GM19025 (cell line): ENCODE data around the gene NKAIN4.

ENCODE experiments used
- ATAC-seq: cut with Tn5 transposase; IDR thresholded peaks from one replicate; pipeline ENCODE4 v1.9.1; 2021; ENCODE audit warnings: mild to moderate bottlenecking, low read depth, moderate library complexity; ENCODE audit not compliant: unreplicated experiment

NKAIN4 gene

DNA sequence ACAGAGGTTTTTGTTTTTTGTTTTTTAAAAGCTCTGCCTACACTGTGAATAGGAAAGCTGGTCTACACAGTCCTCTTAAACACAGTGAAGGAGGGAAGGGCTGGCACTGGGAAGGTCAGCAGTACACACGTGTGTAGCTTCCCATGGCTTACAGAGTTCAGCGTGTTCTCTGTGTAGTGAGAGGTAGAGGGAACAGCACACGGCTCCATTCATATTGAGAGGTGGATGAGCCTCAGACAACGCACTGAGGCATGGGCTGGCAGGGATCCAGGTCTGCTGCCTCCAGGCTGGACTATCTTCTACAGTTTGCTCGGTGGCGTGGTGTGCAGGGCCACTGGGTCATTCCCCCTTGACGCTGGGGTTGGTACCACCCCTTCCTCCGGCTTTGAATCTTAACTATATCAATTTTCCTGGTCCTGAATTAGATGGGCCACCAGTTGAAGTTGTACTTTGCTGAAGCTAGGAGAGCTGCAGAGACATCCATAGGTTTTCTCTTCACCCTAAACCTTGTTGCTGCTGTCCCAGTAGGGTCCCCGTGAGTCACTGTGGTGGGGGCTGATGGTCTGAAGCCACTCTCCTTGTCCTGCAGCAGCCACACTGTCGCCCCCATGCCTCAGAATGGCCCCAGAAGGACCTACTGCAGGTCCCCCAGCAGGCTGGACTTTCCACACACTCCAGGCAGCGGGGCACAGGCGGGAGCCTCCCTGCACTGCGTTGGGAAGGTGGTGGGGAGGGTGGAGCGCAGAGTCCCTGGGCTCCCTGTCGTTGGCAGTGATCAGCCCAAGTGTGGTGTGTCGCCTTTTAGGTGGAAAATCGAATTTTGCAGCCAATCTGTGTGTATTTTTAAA, 20.3 kb upstream of the NKAIN4 start:
- no peak for ATAC-seq

DNA sequence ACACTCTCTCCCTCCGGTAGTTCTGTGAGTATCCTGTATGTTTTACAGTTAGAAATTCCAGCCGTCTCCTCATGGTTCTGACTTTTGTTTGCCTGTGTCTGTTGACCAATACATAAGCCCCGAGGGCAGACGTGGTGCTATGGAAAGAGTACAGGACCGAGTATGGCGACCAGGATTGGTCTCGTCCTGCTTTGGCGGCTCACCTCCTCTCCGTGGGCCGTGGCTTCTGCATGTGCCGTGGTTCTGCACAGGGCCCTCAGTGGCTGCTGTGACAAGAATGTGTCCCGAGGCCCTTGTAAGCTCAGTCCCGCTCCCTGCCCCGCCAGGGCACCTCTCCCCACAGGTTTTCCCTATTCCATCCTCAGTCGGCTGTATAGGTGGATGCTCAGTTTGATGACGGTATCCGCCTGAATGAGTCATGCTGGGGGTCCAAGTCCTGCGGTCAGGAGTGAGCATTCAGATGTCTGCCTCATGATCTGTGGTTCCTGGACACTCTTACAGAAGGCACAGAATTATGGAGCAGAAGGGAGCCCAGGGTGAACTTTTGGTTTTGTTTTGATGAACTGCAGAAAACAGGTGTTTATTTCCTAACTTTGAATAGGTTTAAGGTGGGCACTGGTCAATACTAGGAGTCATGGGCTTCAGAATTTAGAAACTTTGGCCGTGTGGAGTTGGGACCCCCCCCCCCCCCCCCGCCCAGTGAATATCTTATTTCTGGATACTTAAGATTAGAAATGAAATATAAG, 19.5 kb upstream of the NKAIN4 start:
- no peak for ATAC-seq

GRCh38 chr20:63273059-63273579, 18.9 kb upstream of the NKAIN4 start:
- ATAC-seq = no peak

DNA sequence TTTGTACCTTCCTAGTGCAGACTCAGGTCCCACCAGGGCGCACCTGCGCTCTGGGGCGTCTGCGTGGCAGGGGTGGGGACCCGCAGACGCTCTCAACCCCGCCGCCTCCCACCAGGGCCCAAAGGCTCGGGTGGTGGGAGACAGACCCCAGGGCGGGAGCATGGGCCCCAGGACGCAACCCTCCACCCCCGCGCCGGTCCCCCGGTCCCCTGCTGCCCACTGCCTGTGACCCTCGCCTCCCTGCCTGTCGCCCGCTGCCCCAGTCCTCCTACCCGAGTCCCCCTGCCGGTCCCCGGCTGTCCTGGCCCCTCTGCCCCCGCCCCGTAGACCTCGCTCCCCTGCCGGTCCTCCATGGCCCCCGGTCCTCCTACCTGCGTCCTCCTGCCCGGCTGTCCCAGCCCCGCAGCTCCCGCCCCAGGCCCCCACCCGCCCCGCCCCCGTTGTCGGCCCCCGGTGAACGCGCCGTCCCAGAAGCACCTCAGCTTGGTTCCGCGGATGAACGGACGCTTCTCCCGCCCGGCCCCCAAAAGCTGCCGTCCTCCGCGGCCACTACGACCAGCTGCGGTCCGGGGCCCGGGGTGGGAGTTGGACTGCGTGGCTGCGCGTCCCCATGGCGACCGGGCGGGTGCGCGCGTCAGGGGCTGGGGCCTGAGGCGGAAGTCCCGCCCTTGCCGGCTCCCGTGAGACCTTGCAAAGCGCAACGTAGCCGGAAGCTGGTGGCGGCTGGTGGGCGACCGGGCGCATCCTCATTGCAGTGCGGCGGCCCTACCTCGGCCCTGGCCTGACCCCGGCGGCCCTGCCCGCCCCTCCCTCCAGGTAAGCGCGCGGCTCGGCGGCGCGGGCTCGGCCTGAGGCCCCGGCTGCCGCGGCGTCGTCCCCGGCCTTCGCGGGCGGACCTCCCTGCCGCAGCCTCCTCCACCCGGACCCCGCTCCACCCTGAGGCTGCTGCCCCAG, 18.1 kb upstream of the NKAIN4 start, which contains the start of gene ARFGAP1:
Gene ARFGAP1, plus strand, starts transcription at position 709 of the 954 bp plus-strand sequence. CDS start 2,768 bp downstream, outside the sequence.
- ATAC-seq = peak; percentile 84

DNA sequence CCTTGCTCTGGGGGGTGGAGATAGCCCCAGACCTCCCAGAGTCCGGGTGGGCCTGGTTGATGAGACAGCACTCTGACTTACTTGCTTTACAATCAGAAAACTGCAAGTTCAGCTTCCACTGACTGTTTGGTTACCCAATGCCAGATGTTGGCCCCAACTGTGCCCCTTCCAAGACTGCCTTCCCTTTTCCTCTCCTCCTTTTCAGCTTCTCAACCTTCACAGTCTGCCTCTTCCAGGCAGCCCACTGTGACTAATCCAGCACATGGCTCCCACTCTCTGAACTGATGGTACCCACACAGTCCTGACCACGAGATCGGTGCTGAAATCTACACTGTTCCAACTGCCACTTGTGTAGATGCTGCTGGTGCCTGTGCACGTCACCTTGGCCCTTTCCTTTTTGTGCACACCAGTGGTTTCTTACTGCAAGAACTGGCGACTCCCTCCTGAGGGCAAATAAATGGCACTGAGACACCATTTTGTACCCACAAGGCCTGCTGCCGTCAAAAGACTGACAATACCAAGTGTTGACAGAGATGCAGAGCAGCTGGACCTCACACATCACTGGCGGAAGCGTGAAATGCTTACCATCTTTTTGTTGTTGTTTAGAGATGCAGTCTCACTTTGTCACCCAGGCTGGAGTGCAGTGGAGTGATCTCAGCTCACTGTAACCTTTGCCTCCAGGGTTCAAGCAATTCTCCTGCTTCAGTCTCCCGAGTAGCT, 16.5 kb upstream of the NKAIN4 start:
- no peak for ATAC-seq

DNA sequence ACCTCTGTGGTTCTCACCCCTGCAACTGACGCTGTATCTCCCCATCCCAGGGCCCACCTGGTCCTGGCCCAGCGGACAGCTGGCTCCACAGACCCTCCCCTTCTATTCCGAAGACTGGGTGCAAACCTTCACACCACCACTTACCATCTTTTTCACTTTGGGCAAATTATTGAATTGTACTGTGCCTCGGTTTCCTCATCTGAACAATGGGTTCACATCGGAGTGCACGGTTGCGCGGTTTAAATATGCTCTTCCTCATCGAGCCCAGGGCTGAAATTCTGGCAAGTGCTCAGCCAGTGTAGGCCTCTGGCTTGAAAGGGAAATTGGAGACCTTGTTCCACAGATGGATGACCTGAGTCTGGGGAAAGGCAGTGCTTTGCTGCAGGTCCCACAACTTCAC, 15.5 kb upstream of the NKAIN4 start:
- no peak for ATAC-seq

GRCh38 chr20:63268671-63269439, 14.6 kb upstream of the NKAIN4 start:
- no peak for ATAC-seq

DNA sequence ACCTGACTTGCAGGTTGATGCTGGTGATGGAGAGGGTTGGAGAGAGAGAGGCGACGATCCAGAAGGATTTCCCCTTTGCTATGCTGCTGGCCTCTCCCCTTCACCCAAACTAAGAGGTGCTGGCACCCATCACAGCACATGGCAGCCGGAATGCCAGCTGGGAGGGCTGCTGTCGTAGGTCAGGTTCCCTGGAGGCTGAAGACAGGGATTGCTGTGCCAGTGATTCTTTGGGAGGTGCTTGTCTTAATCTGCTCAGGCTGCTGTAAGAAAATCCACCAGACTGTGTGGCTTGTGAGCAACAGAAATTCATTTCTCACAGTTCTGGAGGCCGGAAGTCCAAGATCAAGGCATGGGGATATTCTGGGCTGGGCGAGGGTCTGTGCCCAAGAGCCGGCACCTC, 14.0 kb upstream of the NKAIN4 start:
- ATAC-seq = no peak

GRCh38 chr20:63267691-63268090, 13.4 kb upstream of the NKAIN4 start:
- no peak for ATAC-seq

DNA sequence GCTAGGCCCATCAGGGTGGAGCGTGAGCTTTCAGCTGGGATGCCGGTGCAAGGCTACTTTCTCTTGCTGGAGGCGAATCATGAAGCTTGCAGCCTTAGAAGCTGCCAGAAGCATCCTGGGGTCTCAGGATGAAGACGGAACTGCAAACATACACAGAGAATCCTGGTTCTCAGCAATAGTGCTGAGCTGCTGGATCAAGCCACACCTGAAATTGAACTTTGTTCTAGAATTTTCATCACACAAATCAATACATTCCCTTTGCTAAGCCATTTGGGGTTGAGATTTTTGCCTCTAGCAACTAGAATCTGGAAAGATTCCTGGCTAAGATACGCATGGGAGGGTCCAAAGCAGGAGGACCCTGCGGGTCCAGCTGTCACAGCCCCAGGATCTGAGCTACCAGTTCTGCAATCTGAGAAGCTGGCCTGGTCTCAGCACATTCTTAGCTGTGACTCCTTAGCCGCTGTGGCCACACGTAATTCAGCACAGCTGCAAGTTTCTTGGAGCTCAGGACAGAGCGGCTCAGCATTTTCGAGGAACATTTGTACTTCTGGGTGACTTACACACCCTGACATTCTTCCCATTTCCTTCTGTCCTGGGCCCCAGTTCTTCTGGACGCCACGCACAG, 11.7 kb upstream of the NKAIN4 start:
- ATAC-seq = no peak

DNA sequence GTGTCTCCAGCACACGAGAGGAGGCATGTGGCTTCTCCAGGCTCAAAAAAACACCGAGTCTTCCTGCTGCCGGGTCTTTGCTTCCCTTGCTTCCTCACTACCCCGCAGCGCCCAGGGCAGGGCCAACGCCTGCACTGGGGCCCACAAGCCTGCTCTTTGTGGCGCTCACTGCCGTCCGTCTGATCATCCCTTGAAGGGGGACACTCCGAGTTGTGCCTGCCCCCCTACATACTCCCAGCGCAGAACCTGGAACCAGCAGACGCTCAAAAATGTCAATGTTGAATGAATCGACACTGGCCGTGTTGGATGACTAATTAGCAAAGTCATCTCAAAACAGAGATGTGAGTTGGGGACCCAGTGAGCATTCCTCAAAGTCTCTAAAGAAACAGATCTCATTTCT, 10.3 kb upstream of the NKAIN4 start:
- ATAC-seq = no peak

DNA sequence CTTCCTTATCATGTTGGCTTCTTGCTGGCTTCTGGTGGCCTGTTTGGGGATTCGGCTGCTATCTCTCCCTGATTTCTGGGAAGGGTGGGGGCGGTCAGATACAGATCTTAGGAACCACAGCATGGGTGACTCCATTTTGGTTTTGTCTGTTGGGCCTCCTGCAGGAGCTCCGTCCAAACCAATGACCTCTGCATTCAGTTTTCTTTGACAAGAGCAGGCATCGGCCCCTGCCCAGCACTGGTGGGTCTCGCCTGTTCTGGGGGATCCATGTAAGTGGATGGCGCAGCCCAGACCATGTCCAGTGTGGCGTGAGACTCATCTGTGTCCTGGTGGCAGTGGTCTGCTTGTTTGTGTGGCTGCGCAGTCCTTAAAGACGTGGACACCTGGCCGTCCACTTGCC, 9.7 kb upstream of the NKAIN4 start:
- no peak for ATAC-seq

GRCh38 chr20:63262836-63263235, 8.6 kb upstream of the NKAIN4 start:
- no peak for ATAC-seq

DNA sequence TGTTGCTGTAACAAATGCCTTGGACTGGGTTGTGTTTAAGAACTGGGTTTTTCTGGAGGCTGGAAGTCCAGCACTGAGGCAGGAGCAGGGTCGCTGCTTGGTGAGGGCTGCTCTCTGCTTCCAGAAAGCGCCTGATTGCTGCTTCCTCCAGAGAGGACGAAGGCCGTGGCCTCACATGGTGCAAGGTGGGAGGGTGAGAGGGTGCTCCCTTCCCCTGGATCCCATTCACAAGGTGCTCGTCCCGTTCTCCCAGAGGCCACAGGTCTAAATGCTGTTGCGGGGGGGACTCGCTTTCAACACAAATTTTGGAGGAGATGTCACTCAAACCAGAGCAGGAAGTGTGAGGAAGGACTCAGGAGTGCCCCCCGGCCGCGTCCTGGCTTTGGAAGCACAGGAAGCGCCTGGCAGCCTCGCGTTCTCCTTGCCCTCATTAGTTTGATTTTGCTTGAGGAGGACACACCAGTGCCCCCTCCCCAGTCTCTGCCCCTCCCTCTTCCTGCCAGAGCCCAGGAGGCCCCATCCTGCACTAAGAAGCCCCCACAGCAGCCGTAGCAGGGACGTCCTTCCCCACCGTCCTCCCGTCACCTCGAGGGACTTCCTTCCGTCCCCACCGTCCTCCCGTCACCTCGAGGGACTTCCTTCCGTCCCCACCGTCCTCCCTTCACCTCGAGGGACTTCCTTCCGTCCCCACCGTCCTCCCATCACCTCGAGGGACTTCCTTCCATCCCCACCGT, 7.7 kb upstream of the NKAIN4 start:
- no peak for ATAC-seq

- ATAC-seq = no peak
These were observed 7.0 kb upstream of the NKAIN4 start for GRCh38 chr20:63261060-63261794.

- no peak for ATAC-seq
These were observed 6.3 kb upstream of the NKAIN4 start for GRCh38 chr20:63260521-63260920.

- no peak for ATAC-seq
These were observed 5.6 kb upstream of the NKAIN4 start for GRCh38 chr20:63259734-63260460.
